Ureter (tissue), 1 donor: ENCODE results near the gene TMEM243. TPM values are rescaled to one million over a fixed set of nuclear protein-coding genes. Genes with fewer than 3 reads are reported as not detected.
"Not testable (repeated sequence)": the region's sequence is repeated elsewhere in the genome, so short reads cannot be mapped to it uniquely, and the experiment has no call there.

ENCODE experiments used
- DNase-seq: peaks from one replicate; pipeline ENCODE4 v3.0.0-alpha.2; 2020; ENCODE audit warnings: low spot score
- total RNA-seq: library from RNA; stranded (reverse); gene quantifications from one replicate; pipeline ENCODE4 v1.2.4, GENCODE V29; 2023
- donor health status: DM: yes; HTN: yes; CAD: no.

The TMEM243 gene
- total RNA-seq = 39.3 TPM

- peak; percentile 82 for DNase-seq
Measured at GRCh38 chr7:87219545-87220025, at the start of gene TMEM243. Gene TMEM243 (minus strand): TSS chr7:87219732. CDS start chr7:87219503, 229 bp downstream.

- DNase-seq = no peak
Measured at GRCh38 chr7:87267239-87267900, 47.8 kb upstream of the TMEM243 start.

GRCh38 chr7:87263537-87263936 is 44.0 kb upstream of the TMEM243 start:
- DNase-seq = no peak

GRCh38 chr7:87253589-87254087 is 34.1 kb upstream of the TMEM243 start:
- no peak for DNase-seq

- DNase-seq = not testable (repeated sequence)
Measured at GRCh38 chr7:87245671-87246070, 26.1 kb upstream of the TMEM243 start.

GRCh38 chr7:87238464-87239051 is 19.0 kb upstream of the TMEM243 start:
- not testable (repeated sequence) for DNase-seq

GRCh38 chr7:87234949-87235348 is 15.4 kb upstream of the TMEM243 start:
- DNase-seq = no peak

- DNase-seq = no peak
Measured at GRCh38 chr7:87231711-87232110, 12.2 kb upstream of the TMEM243 start.

GRCh38 chr7:87231258-87231657 is 11.7 kb upstream of the TMEM243 start:
- DNase-seq = no peak

GRCh38 chr7:87226495-87226894 is 7.0 kb upstream of the TMEM243 start:
- DNase-seq = no peak

- DNase-seq = no peak
Measured at GRCh38 chr7:87225696-87226095, 6.2 kb upstream of the TMEM243 start.

GRCh38 chr7:87223666-87224065 is 4.1 kb upstream of the TMEM243 start:
- no peak for DNase-seq

GRCh38 chr7:87220734-87221215 is 1.2 kb upstream of the TMEM243 start:
- peak; percentile 48 for DNase-seq

GRCh38 chr7:87220026-87220733 is 648 bp upstream of the TMEM243 start:
- peak; percentile 84 for DNase-seq

GRCh38 chr7:87218796-87219544 is 562 bp downstream of the TMEM243 start:
- peak; percentile 65 for DNase-seq

- DNase-seq = no peak
Measured at GRCh38 chr7:87217983-87218653, 1.4 kb downstream of the TMEM243 start.

GRCh38 chr7:87216701-87217508 is 2.6 kb downstream of the TMEM243 start:
- DNase-seq = no peak

- DNase-seq = no peak
Measured at GRCh38 chr7:87215046-87215445, 4.5 kb downstream of the TMEM243 start.

GRCh38 chr7:87213811-87214210 is 5.7 kb downstream of the TMEM243 start:
- no peak for DNase-seq

- DNase-seq = no peak
Measured at GRCh38 chr7:87213252-87213651, 6.3 kb downstream of the TMEM243 start.
